H1 (cell line): ENCODE results near the gene USB1. TPM values are rescaled to one million over a fixed set of nuclear protein-coding genes. Genes with fewer than 3 reads are reported as not detected.

ENCODE experiments used
- CTCF ChIA-PET: fragments of 300-600 bp; sonication (Branson Sonifier 250); formaldehyde crosslinking; loops from one replicate; lab custom pipeline; 2021; ENCODE audit not compliant: partially characterized antibody; lab: Charles Lee
- POLR2A ChIA-PET: fragments of 300-600 bp; sonication (Branson Sonifier 250); formaldehyde crosslinking; loops from one replicate; lab custom pipeline; 2021; ENCODE audit warnings: inconsistent platforms; ENCODE audit not compliant: partially characterized antibody; lab: Charles Lee
- DNase-seq, 2 experiments: peaks; one replicate each; pipeline versions ENCODE4 v3.0.0 to v3.0.0-alpha.2; 2010 to 2022; ENCODE audit warnings: low spot score in 2 of 2, low read depth in 1 of 2, mixed read lengths in 1 of 2
- FAIRE-seq: peaks from 2 replicates; lab custom pipeline; 2011; peaks lifted over from hg19 to GRCh38; lab: Jason Lieb, UNC
- H2AFZ ChIP-seq: 2 replicates; pipeline ENCODE4 v1.8.1; 2012; ENCODE audit warnings: low read length, inconsistent platforms
- H2AK5ac ChIP-seq: 2 replicates; pipeline ENCODE4 v1.6.1; 2013; ENCODE audit warnings: low read depth, low read length
- H2BK120ac ChIP-seq: replicated peaks from 2 replicates; pipeline ENCODE3; 2013; ENCODE audit warnings: low read depth, low read length, inconsistent platforms
- H2BK12ac ChIP-seq: 2 replicates; pipeline ENCODE4 v1.6.1; 2013; ENCODE audit warnings: low read depth, low read length
- H2BK15ac ChIP-seq: 2 replicates; pipeline ENCODE4 v1.6.1; 2013; ENCODE audit warnings: low read length
- H2BK20ac ChIP-seq: 2 replicates; pipeline ENCODE4 v1.6.1; 2013; ENCODE audit warnings: low read length
- H2BK5ac ChIP-seq: 2 replicates; pipeline ENCODE4 v1.6.1; 2013; ENCODE audit warnings: low read depth, low read length
- H3K14ac ChIP-seq: 2 replicates; pipeline ENCODE4 v1.6.1; 2013; ENCODE audit warnings: inconsistent platforms; ENCODE audit not compliant: insufficient read length
- H3K18ac ChIP-seq: 2 replicates; pipeline ENCODE4 v1.6.1; 2013; ENCODE audit warnings: low read length; ENCODE audit errors: extremely low read depth
- H3K23ac ChIP-seq: 2 replicates; pipeline ENCODE4 v1.6.1; 2013; ENCODE audit warnings: inconsistent platforms; ENCODE audit not compliant: insufficient read length
- H3K23me2 ChIP-seq: 2 replicates; pipeline ENCODE4 v1.6.1; 2013; ENCODE audit warnings: low read depth, low read length
- H3K27ac ChIP-seq: 2 replicates; pipeline ENCODE4 v1.6.1; 2011; ENCODE audit warnings: low read depth, low read length, inconsistent platforms
- H3K27me3 ChIP-seq, 4 experiments: replicated peaks in 1 of 4; 1 replicate in 1 of 4; 2 replicates in 3 of 4; pipeline versions ENCODE4 v1.6.1 to v1.8.1; 2011 to 2013; ENCODE audit warnings: low read length in 3 of 4, mild to moderate bottlenecking in 3 of 4, inconsistent platforms in 2 of 4, mixed read lengths in 2 of 4, moderate library complexity in 1 of 4; ENCODE audit not compliant: control insufficient read depth in 3 of 4, insufficient read depth in 3 of 4; ENCODE audit errors: extremely low read depth in 1 of 4
- H3K36me3 ChIP-seq, 4 experiments: 2 replicates each; pipeline versions ENCODE4 v1.6.1 to v1.8.1; 2011 to 2013; ENCODE audit warnings: mild to moderate bottlenecking in 4 of 4, low read length in 3 of 4, moderate library complexity in 2 of 4, control low read depth in 1 of 4, inconsistent platforms in 1 of 4; ENCODE audit not compliant: insufficient read depth in 4 of 4, control insufficient read depth in 2 of 4
- H3K4ac ChIP-seq: replicated peaks from 2 replicates; pipeline ENCODE3; 2013; ENCODE audit warnings: low read length, low read depth, mixed read lengths, inconsistent platforms; ENCODE audit not compliant: insufficient read length
- H3K4me1 ChIP-seq, 4 experiments: replicated peaks in 1 of 4; 1 replicate in 1 of 4; 2 replicates in 3 of 4; pipeline versions ENCODE4 v1.6.1 to v1.8.1; 2011 to 2013; ENCODE audit warnings: low read length in 3 of 4, inconsistent platforms in 2 of 4, mixed read lengths in 1 of 4; ENCODE audit not compliant: insufficient read depth in 4 of 4, control insufficient read depth in 3 of 4
- H3K4me2 ChIP-seq, 2 experiments: 2 replicates each; pipeline versions ENCODE4 v1.6.1 to v1.8.1; 2011 to 2013; ENCODE audit warnings: low read depth in 2 of 2, low read length in 2 of 2, control low read depth in 1 of 2, inconsistent platforms in 1 of 2, mild to moderate bottlenecking in 1 of 2; ENCODE audit not compliant: insufficient read depth in 1 of 2
- H3K4me3 ChIP-seq, 4 experiments: fragments of 200-600, 300-600 bp in 1 of 4; sonication (generic), shearing (Covaris generic), sonication (Bioruptor Twin) in 1 of 4; 2 replicates each; pipeline versions ENCODE4 v1.5.1 to v1.8.1; 2011 to 2016; ENCODE audit warnings: low read length in 4 of 4, low read depth in 3 of 4, control low read depth in 2 of 4, inconsistent platforms in 2 of 4, mild to moderate bottlenecking in 2 of 4, mixed read lengths in 1 of 4, moderate library complexity in 1 of 4; ENCODE audit not compliant: insufficient read depth in 2 of 4; ENCODE audit errors: extremely low read depth in 1 of 4
- H3K56ac ChIP-seq: replicated peaks from 2 replicates; pipeline ENCODE3; 2013; ENCODE audit warnings: low read depth, mild to moderate bottlenecking, mixed read lengths, low read length, inconsistent platforms; ENCODE audit not compliant: insufficient read length
- H3K79me1 ChIP-seq: 2 replicates; pipeline ENCODE4 v1.6.1; 2013; ENCODE audit warnings: low read depth, low read length, control low read depth
- H3K79me2 ChIP-seq, 2 experiments: 2 replicates each; pipeline versions ENCODE4 v1.6.1 to v1.8.1; 2012 to 2013; ENCODE audit warnings: low read length in 2 of 2, mild to moderate bottlenecking in 2 of 2, inconsistent platforms in 1 of 2; ENCODE audit not compliant: insufficient read depth in 2 of 2, control insufficient read depth in 1 of 2
- H3K9ac ChIP-seq, 4 experiments: replicated peaks in 1 of 4; 1 replicate in 1 of 4; 2 replicates in 3 of 4; pipeline versions ENCODE4 v1.6.1 to v1.8.1; 2011 to 2013; ENCODE audit warnings: low read depth in 3 of 4, low read length in 3 of 4, control low read depth in 2 of 4, mild to moderate bottlenecking in 2 of 4, moderate library complexity in 2 of 4, inconsistent platforms in 1 of 4; ENCODE audit errors: extremely low read depth in 1 of 4
- H3K9me3 ChIP-seq, 2 experiments: 2 replicates each; pipeline versions ENCODE4 v1.6.1 to v1.8.1; 2012 to 2013; ENCODE audit warnings: mild to moderate bottlenecking in 2 of 2, moderate library complexity in 2 of 2, control low read depth in 1 of 2, inconsistent platforms in 1 of 2, low read depth in 1 of 2, low read length in 1 of 2, mixed read lengths in 1 of 2; ENCODE audit not compliant: insufficient read depth in 2 of 2
- H4K20me1 ChIP-seq, 2 experiments: replicated peaks in 1 of 2; 2 replicates each; pipeline versions ENCODE3 to v1.8.1; 2011 to 2013; ENCODE audit warnings: inconsistent platforms in 2 of 2, low read length in 2 of 2, mild to moderate bottlenecking in 1 of 2; ENCODE audit not compliant: insufficient read depth in 2 of 2, control insufficient read depth in 1 of 2
- H4K5ac ChIP-seq: 2 replicates; pipeline ENCODE4 v1.6.1; 2013; ENCODE audit warnings: low read length, low read depth, mixed read lengths, inconsistent platforms; ENCODE audit not compliant: insufficient read length
- H4K8ac ChIP-seq: 2 replicates; pipeline ENCODE4 v1.8.0; 2013; ENCODE audit warnings: mild to moderate bottlenecking, moderate library complexity, low read length, inconsistent platforms; ENCODE audit not compliant: insufficient read depth; ENCODE audit errors: extremely low read depth
- H4K91ac ChIP-seq: replicated peaks from 2 replicates; pipeline ENCODE3; 2013; ENCODE audit warnings: low read length, mixed read lengths, inconsistent platforms; ENCODE audit not compliant: insufficient read length
- CTCF ChIP-seq, 3 experiments: IDR thresholded peaks; 1 replicate in 2 of 3; 2 replicates in 1 of 3; pipeline versions ENCODE4 v1.5.1 to v1.6.1; 2011; ENCODE audit warnings: low read length in 3 of 3, mild to moderate bottlenecking in 3 of 3, inconsistent platforms in 2 of 3, low read depth in 1 of 3, moderate library complexity in 1 of 3; ENCODE audit not compliant: insufficient read depth in 1 of 3; ENCODE audit errors: control extremely low read depth in 1 of 3
- EZH2 ChIP-seq: fragments of 200-600 bp; sonication (generic); IDR thresholded peaks from 2 replicates; pipeline ENCODE4 v1.7.1; 2012; ENCODE audit warnings: low read depth, mild to moderate bottlenecking, moderate library complexity, low read length, inconsistent platforms; ENCODE audit not compliant: severe bottlenecking
- HDAC6 ChIP-seq: IDR thresholded peaks from one replicate; pipeline ENCODE4 v1.7.1; 2012; ENCODE audit warnings: low read depth, mild to moderate bottlenecking, inconsistent platforms, low read length, moderate library complexity
- KDM1A ChIP-seq: fragments of 200-600, 300-600 bp; sonication (generic); IDR thresholded peaks from 2 replicates; pipeline ENCODE4 v1.7.1; 2016; ENCODE audit warnings: mild to moderate bottlenecking, low read length, borderline replicate concordance
- KDM5A ChIP-seq: fragments of 200-600 bp; IDR thresholded peaks from 2 replicates; pipeline ENCODE4 v1.7.1; 2012; ENCODE audit warnings: mild to moderate bottlenecking, low read length, inconsistent platforms, mixed read lengths
- RAD21 ChIP-seq, 2 experiments: IDR thresholded peaks in 1 of 2; conservative IDR thresholded peaks in 1 of 2; 2 replicates each; pipeline ENCODE4 v1.6.1; 2011; ENCODE audit warnings: low read depth in 2 of 2, low read length in 2 of 2, improper control_type of control experiment in 1 of 2, inconsistent platforms in 1 of 2, mild to moderate bottlenecking in 1 of 2, moderate library complexity in 1 of 2
- RFX5 ChIP-seq: IDR thresholded peaks from 2 replicates; pipeline ENCODE4 v1.6.1; 2011; ENCODE audit warnings: low read depth, low read length, improper control_type of control experiment, borderline replicate concordance
- RNF2 ChIP-seq: fragments of 200-900, 300-1000 bp; sonication (generic); IDR thresholded peaks from 2 replicates; pipeline ENCODE4 v1.7.1; 2016; ENCODE audit warnings: borderline replicate concordance, low read depth, mild to moderate bottlenecking, antibody characterized with exemption, low read length; ENCODE audit not compliant: poor library complexity, severe bottlenecking; ENCODE audit errors: missing control alignments
- SP4 ChIP-seq: IDR thresholded peaks from 2 replicates; pipeline ENCODE4 v1.6.1; 2012; ENCODE audit warnings: low read length, inconsistent platforms
- ZNF274 ChIP-seq: IDR thresholded peaks from 2 replicates; pipeline ENCODE4 v1.7.0; 2012; ENCODE audit warnings: low read length, borderline replicate concordance; ENCODE audit errors: extremely low read depth
- WGBS, 2 experiments: shearing (Covaris generic) in 1 of 2; methylation state at CpG; one replicate each; pipeline versions ENCODE4 v1.1.6 to v1.1.7; 2013 to 2015; ENCODE audit warnings: low lambda C conversion rate in 2 of 2, mixed read lengths in 2 of 2, inconsistent platforms in 1 of 2, low coverage in 1 of 2, missing lambda C conversion rate in 1 of 2; ENCODE audit not compliant: insufficient replicate concordance in 2 of 2, insufficient coverage in 1 of 2, insufficient read length in 1 of 2; ENCODE audit errors: extremely low coverage in 1 of 2, missing lambda C conversion rate in 1 of 2; 5-methylcytosine and 5-hydroxymethylcytosine counted together
- polyA plus RNA-seq, 7 experiments: library from polyadenylated mRNA; depleted of rRNA in 3 of 7; stranded (reverse) in 5 of 7; unstranded in 2 of 7; fragments of >200 nt in 5 of 7; fragments of 200-250 nt in 2 of 7; gene quantifications; 1 replicate in 5 of 7; 2 replicates in 1 of 7; 4 replicates in 1 of 7; pipeline versions ENCODE4 v1.2.1 to v1.2.3, GENCODE V29; 2011 to 2013; ENCODE audit warnings: missing spikeins in 2 of 7, mixed read lengths in 2 of 7
- total RNA-seq: library from RNA; stranded (reverse); fragmentation: NEBNext Ultra II Directional; extraction: Animal tissue kit (Norgen Biotek cat#: 25700); gene quantifications from 2 replicates; pipeline ENCODE4 v1.2.1, GENCODE V29; 2021

Gene USB1
- total and polyA plus RNA-seq, 2 of the 8 experiments (the other 6 are each of a cell fraction or from before 2014, with no cell fraction given), result 65.4 to 75.9 TPM

DNA sequence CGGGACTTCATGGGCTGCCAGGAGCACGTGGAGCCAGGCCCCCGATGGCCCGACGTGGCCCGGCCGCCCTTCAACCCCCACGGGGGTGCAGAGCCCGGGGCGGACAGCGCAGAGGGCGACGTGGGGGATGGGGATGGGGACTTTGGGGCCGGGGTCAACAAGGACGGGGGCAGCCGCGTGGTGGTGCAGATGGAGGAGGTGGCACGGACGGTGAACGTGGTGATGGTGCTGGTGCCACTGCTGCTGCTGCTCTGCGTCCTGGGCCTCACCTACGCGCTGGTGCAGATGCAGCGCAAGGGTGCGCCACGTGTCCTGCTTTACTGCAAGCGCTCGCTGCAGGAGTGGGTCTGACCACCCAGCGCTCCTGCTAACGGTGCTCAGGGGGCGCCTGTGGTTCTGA lies 43.9 kb downstream of the USB1 start:
- Histone ChIP-seq H3K56ac (no peak overlapping the region), H2BK15ac (no peak overlapping the region), H3K9me3 (no peaks in the 10 kb centered on the region), H2BK5ac (no peak overlapping the region), H4K5ac (no peak overlapping the region), H3K36me3 (peaks cover under 1 to 27% (median 8%) of the 10 kb centered on the region in 4 experiments; a peak in 5 of 8 replicates), H3K23ac (no peak overlapping the region), H3K4me1 (peaks cover 0 to 15% (median 8%) of the 10 kb centered on the region in 4 experiments; a peak in 4 of 7 replicates), H2AK5ac (no peak overlapping the region), H2BK12ac (no peak overlapping the region), H3K4me2 (no peak overlapping the region), H3K9ac (no peak overlapping the region), H3K79me1 (no peaks in the 10 kb centered on the region), H3K18ac (no peak overlapping the region; the same call in 1 of the 2 replicates), H3K14ac (no peak overlapping the region), H2BK120ac (no peak overlapping the region), H4K8ac (no peak overlapping the region; the same call in 1 of the 2 replicates), H3K27ac (no peak overlapping the region), H2AFZ (no peak overlapping the region), H4K20me1 (peaks cover 0 to 1% of the 10 kb centered on the region in 2 experiments), H4K91ac (no peak overlapping the region), H3K4me3 (no peak overlapping the region), H3K27me3 (no peaks in the 10 kb centered on the region), H3K23me2 (no peaks in the 10 kb centered on the region), H3K79me2 (no peaks in the 10 kb centered on the region), H2BK20ac (no peak overlapping the region), H3K4ac (no peak overlapping the region)
- ChIA-PET CTCF (interaction anchor here (1.9 kb wide), 1 partner anchor 12 kb away, joined by 8 read pairs; no protein-coding TSS in a partner anchor), POLR2A (no interaction called here)
- DNase-seq, result no peak
- 94% methylated on average over 15 of the region's 31 CpGs; no CpG with 5 or more reads in 1 of the 2 experiments for WGBS, 2 experiments
- FAIRE-seq, result no peak
- TF ChIP-seq CTCF (IDR thresholded peaks at IDR 0.05; ENCODE audit: control extremely low read depth in 1 of 3, insufficient read depth in 1 of 3, low read depth in 1 of 3, low read length in 3 of 3) (no peak), KDM1A (no peak), SP4 (no peak), ZNF274 (no peak), RAD21 (IDR thresholded peaks at IDR 0.05 in 1 of 2, conservative IDR thresholded peaks at IDR 0.05 in 1 of 2; ENCODE audit: low read depth in 2 of 2, low read length in 2 of 2) (no peak), HDAC6 (no peak), KDM5A (no peak), RFX5 (no peak), RNF2 (no peak), EZH2 (no peak)
